SK-N-SH (cell line): ENCODE measurements around the gene FAP.

Experiments used
- EZH2phosphoT487 ChIP-seq: fragments of 200-600 bp; sonication (generic); IDR thresholded peaks from 2 replicates; pipeline ENCODE4 v1.6.1; 2017; ENCODE audit warnings: low read depth, mixed run types, mild to moderate bottlenecking, antibody characterized with exemption, moderate library complexity, borderline replicate concordance
- POLR2AphosphoS5 ChIP-seq: IDR thresholded peaks from 2 replicates; pipeline ENCODE4 v1.6.1; 2012; ENCODE audit warnings: low read depth, low read length
- RXRA ChIP-seq: IDR thresholded peaks from 2 replicates; pipeline ENCODE4 v1.4.0; 2012; ENCODE audit warnings: low read depth, mild to moderate bottlenecking, borderline replicate concordance
- TAF1 ChIP-seq: IDR thresholded peaks from 2 replicates; pipeline ENCODE4 v1.6.1; 2012; ENCODE audit warnings: low read depth, mild to moderate bottlenecking, low read length, moderate library complexity, borderline replicate concordance
- TF ChIP-seq, protein P1 (sequence below): fragments of 200-600 bp; sonication (generic); IDR thresholded peaks from 2 replicates; pipeline ENCODE4 v1.6.1; 2017; ENCODE audit warnings: antibody characterized with exemption, mild to moderate bottlenecking, moderate library complexity
- TF ChIP-seq, protein P2 (sequence below): fragments of 150-350 bp; IDR thresholded peaks from 2 replicates; pipeline ENCODE4 v1.6.1; 2017; ENCODE audit warnings: antibody characterized with exemption, low read length, low read depth, borderline replicate concordance
- TF ChIP-seq, protein P3 (sequence below): IDR thresholded peaks from 2 replicates; pipeline ENCODE4 v1.6.1; 2012; ENCODE audit warnings: mild to moderate bottlenecking, low read depth, low read length, moderate library complexity
- TF ChIP-seq, protein P4 (sequence below): IDR thresholded peaks from 2 replicates; pipeline ENCODE4 v1.4.0; 2012; ENCODE audit warnings: low read depth, borderline replicate concordance

DNA sequence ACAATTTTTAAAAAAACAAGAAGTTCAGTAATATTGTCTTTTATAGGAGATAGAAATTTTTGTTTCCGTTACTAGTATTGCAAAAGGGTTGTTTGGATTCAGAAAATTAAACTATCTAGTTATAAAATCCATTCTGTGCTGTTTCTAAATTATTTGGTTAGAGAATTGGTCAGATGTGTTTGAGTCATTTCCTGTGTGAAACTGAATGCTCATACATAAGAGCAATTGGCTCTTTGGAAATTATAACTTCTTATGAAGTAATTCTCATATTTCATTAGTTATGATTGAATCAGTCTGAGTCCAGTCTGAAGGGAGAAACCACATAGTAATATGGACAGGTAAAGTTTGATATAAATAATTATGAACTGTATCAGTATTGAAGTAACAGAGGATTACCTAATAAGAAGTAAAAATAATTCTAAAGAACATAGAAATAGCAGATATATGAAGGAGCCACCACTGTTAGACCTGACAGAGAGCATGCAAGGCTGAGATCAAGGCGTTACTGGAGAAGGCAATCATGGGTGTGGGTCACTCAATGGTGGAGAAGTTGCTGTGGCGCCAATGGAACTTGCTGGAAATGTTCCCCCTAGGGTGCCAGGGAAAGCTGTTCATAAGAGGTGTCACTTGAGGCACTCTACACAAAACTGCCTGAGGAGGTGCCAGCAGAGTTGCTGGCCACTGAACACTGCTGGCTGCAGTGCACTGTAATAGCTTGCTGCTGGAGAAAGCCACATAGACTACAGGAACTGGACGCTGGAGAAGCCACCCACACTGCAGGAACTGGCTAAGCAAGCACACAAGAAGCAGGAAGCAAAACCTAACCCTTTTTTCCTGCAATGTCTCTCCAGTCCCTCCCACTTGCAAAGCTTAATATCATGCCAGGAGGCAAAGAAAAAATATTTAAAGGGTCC, 18.0 kb upstream of the FAP start:
- TF ChIP-seq, protein P1, sequence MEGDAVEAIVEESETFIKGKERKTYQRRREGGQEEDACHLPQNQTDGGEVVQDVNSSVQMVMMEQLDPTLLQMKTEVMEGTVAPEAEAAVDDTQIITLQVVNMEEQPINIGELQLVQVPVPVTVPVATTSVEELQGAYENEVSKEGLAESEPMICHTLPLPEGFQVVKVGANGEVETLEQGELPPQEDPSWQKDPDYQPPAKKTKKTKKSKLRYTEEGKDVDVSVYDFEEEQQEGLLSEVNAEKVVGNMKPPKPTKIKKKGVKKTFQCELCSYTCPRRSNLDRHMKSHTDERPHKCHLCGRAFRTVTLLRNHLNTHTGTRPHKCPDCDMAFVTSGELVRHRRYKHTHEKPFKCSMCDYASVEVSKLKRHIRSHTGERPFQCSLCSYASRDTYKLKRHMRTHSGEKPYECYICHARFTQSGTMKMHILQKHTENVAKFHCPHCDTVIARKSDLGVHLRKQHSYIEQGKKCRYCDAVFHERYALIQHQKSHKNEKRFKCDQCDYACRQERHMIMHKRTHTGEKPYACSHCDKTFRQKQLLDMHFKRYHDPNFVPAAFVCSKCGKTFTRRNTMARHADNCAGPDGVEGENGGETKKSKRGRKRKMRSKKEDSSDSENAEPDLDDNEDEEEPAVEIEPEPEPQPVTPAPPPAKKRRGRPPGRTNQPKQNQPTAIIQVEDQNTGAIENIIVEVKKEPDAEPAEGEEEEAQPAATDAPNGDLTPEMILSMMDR: no peak
- TF ChIP-seq TAF1 (no peak), RXRA (0 out of 2 replicates have a peak, but pooled peaks have one; percentile 9), POLR2AphosphoS5 (no peak), EZH2phosphoT487 (no peak)
- TF ChIP-seq, protein P2, sequence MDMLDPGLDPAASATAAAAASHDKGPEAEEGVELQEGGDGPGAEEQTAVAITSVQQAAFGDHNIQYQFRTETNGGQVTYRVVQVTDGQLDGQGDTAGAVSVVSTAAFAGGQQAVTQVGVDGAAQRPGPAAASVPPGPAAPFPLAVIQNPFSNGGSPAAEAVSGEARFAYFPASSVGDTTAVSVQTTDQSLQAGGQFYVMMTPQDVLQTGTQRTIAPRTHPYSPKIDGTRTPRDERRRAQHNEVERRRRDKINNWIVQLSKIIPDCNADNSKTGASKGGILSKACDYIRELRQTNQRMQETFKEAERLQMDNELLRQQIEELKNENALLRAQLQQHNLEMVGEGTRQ: no peak
- TF ChIP-seq, protein P3, sequence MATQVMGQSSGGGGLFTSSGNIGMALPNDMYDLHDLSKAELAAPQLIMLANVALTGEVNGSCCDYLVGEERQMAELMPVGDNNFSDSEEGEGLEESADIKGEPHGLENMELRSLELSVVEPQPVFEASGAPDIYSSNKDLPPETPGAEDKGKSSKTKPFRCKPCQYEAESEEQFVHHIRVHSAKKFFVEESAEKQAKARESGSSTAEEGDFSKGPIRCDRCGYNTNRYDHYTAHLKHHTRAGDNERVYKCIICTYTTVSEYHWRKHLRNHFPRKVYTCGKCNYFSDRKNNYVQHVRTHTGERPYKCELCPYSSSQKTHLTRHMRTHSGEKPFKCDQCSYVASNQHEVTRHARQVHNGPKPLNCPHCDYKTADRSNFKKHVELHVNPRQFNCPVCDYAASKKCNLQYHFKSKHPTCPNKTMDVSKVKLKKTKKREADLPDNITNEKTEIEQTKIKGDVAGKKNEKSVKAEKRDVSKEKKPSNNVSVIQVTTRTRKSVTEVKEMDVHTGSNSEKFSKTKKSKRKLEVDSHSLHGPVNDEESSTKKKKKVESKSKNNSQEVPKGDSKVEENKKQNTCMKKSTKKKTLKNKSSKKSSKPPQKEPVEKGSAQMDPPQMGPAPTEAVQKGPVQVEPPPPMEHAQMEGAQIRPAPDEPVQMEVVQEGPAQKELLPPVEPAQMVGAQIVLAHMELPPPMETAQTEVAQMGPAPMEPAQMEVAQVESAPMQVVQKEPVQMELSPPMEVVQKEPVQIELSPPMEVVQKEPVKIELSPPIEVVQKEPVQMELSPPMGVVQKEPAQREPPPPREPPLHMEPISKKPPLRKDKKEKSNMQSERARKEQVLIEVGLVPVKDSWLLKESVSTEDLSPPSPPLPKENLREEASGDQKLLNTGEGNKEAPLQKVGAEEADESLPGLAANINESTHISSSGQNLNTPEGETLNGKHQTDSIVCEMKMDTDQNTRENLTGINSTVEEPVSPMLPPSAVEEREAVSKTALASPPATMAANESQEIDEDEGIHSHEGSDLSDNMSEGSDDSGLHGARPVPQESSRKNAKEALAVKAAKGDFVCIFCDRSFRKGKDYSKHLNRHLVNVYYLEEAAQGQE: no peak
- TF ChIP-seq, protein P4, sequence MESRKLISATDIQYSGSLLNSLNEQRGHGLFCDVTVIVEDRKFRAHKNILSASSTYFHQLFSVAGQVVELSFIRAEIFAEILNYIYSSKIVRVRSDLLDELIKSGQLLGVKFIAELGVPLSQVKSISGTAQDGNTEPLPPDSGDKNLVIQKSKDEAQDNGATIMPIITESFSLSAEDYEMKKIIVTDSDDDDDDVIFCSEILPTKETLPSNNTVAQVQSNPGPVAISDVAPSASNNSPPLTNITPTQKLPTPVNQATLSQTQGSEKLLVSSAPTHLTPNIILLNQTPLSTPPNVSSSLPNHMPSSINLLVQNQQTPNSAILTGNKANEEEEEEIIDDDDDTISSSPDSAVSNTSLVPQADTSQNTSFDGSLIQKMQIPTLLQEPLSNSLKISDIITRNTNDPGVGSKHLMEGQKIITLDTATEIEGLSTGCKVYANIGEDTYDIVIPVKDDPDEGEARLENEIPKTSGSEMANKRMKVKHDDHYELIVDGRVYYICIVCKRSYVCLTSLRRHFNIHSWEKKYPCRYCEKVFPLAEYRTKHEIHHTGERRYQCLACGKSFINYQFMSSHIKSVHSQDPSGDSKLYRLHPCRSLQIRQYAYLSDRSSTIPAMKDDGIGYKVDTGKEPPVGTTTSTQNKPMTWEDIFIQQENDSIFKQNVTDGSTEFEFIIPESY: no peak
